ENCODE measurements around the gene ZNF580.

ZNF580 gene

DNA sequence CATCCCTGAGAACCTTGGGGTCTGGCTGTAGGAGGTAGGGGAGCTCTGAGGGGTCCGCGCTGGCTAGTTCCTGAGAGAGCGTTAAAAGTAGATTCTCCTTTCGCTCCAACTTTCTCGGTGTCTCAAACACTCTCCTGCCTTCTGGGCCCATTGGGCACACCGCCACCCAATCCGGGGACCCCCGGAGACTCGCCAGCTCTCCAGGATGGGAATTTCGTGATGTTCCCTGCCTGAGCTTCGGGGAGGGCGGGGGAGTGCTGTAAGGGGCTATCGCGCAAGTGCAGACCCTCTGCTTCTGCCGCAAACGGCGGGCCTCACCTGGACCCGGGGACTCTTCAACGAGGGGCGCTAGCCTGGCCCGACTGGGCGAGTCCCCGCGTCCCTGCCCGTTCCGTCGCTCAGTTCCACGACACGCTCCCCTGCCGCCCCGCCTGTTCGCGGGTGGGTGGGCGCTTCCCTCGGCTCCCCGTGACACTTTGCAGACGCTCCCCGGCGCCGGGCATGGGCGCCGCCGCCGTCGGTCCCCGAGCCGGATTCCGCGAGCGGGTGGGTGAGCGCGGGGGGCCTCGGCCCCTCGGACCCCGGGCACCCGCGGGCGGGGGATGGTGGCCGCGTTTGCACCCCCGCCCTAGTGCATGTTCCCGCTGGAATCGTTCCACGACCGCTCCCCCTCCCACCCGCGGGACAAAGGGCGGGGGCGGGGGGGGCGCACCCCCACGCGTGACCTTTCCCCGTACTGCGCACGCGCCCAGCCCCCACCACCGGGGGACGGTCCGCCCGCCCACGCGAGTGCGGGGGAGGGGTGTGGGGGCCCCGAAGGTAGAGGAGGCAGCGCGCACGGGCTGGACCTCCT is 7.2 kb downstream of the ZNF580 start, which contains the start of gene CCDC106:
Gene CCDC106, plus strand, starts transcription at position 481 of the 853 bp plus-strand sequence. CDS start 835 bp downstream, outside the sequence.
- DNase-seq = peak; percentile 86

GRCh38 chr19:55648585-55649267 is 7.9 kb downstream of the ZNF580 start:
- DNase-seq = no peak

GRCh38 chr19:55649268-55650125 is 8.7 kb downstream of the ZNF580 start:
- DNase-seq = peak; percentile 33

GRCh38 chr19:55650126-55650557 is 9.3 kb downstream of the ZNF580 start:
- no peak for DNase-seq

GRCh38 chr19:55650602-55651230 is 9.9 kb downstream of the ZNF580 start:
- DNase-seq = no peak

DNA sequence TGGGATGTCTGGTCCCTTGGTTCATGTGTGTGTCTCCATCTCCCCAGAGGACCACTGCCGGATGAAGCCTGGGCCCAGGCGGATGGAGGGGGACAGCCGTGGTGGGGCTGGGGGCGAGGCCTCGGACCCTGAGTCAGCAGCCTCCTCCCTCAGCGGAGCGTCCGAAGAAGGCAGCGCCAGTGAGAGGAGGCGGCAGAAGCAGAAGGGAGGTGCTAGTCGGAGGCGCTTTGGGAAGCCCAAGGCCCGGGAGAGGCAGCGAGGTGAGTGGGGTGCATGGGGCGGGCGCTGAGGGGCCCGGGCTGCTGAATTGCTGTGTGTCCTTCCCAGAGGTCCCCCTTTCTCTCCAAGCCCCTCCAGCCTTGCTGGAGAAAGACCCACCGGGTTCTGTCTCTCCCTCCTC is 10.4 kb downstream of the ZNF580 start:
- DNase-seq = no peak

GRCh38 chr19:55652311-55653128 is 11.7 kb downstream of the ZNF580 start:
- no peak for DNase-seq

- DNase-seq = peak; percentile 99
Measured at GRCh38 chr19:55653651-55654322, 13.0 kb downstream of the ZNF580 start.

DNA sequence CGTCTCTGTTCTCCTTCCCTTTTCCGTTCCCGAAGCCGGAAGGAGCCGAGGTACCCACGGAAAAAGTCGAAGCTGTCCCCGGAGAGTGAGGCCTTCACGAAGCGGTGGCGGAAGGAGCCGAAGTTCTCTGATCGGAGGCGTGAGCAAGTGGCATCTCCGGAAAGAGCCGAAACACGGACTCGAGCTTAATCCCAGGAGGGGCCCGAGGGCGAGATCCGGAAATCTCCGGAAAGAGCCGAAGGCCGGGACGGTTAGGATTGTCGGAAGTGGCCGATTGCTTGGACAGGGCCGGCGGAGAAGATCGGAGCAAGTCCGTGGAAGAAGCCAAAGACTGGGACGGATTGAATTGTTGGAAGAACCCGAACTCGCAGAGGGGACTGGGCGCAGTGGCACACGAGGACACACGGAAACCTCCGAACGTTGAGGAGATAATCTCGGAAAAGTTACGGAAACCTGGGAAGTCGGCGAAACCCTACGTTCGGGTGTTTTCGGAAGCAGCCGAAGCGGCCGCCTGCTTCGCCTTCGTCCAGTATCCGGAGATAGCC is 13.6 kb downstream of the ZNF580 start:
- DNase-seq = peak; percentile 100

DNA sequence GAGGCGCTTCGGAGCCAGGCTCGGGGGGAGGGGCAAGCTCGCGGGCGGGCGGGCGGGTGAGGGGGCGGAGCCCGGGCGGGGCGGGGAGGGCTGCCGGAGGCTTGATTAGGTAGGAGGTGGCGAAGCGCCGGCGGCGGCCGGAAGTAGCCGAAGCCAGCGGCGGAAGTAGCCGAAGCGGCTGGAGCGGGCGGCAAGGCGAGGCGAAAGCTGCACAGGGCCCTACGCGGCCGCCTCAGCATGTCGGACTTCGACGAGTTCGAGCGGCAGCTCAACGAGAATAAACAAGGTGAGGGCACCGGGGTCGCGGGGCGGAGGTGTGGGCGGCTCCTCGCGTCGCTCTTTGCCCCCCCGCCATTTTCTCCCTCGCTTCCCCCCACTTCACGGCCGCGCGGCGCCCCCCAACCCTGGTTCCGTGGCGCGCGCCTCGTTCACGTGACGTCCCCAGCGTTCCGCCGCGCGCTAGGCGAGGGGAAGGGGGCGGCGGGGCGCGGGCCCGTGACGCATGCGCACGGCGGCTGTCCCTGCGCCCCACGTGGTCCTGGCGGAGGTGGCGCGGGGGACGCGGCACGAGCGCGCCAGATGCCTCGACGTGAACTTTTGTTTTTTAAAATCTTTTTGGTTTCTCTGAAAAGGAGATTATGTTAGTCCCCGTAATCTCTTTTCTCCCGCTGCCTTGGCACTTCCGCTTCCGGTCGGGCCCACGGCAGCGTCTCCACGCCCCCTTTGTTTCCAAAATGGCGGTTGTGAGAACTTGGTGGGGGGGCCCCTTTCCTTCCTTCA is 14.3 kb downstream of the ZNF580 start, which contains the start of gene U2AF2:
Gene U2AF2, plus strand, starts transcription at position 168 of the 780 bp plus-strand sequence. Its CDS starts 70 bp downstream, at position 238.
- DNase-seq = peak; percentile 96

DNA sequence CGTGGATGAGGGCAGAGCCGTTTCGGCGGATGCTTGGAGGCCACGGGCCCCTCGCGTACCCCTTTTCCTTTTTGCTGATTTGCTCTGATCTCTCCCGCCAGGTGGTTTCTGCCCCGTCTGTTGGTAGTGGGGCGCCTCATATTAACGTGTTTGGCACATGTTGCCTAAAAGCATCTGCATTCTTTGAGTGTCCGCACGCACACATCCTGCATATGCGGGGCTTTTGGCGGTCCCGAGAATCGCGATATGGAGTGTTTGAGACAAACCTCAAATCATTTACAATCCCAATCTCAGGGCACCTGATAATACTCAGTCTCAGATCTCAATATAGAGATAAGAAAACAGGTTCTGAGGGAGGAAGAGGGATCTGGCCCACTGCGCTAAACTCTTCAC is 14.8 kb downstream of the ZNF580 start:
- no peak for DNase-seq

GRCh38 chr19:55656552-55656951 is 15.8 kb downstream of the ZNF580 start:
- no peak for DNase-seq

- no peak for DNase-seq
Measured at GRCh38 chr19:55656988-55657747, 16.4 kb downstream of the ZNF580 start.

- no peak for DNase-seq
Measured at GRCh38 chr19:55658846-55659459, 18.2 kb downstream of the ZNF580 start.

- DNase-seq = no peak
Measured at GRCh38 chr19:55659822-55660221, 19.0 kb downstream of the ZNF580 start.

- no peak for DNase-seq
Measured at GRCh38 chr19:55660404-55660803, 19.6 kb downstream of the ZNF580 start.

- DNase-seq = no peak
Measured at GRCh38 chr19:55660991-55661390, 20.2 kb downstream of the ZNF580 start.

DNA sequence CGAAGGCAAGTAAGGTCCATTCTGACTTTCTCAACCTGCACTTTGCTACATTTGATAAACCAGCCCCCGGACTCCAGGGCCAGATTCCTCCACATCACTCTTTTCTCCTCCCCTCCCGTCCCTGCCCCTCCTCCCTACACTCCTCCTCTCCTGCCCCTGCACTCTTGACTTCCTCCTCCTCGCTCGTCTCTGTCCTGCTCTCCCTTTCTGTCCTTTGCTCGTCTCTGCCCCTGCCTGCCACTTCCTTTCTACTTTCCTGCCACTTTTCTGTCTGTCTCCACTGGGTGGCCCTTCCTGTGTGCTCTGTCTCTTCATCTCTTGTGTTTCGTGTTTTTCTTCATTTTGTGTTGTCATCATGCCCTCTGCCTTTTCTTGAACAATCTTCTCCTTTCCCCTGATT is 21.0 kb downstream of the ZNF580 start:
- DNase-seq = no peak
